ENCODE measurements around the gene CRTC1. TPM values are rescaled to one million over a fixed set of nuclear protein-coding genes. Genes with fewer than 3 reads are reported as not detected.

Gene CRTC1
- total RNA-seq, 1 donor from 2014 or later, result 0.79 TPM

DNA sequence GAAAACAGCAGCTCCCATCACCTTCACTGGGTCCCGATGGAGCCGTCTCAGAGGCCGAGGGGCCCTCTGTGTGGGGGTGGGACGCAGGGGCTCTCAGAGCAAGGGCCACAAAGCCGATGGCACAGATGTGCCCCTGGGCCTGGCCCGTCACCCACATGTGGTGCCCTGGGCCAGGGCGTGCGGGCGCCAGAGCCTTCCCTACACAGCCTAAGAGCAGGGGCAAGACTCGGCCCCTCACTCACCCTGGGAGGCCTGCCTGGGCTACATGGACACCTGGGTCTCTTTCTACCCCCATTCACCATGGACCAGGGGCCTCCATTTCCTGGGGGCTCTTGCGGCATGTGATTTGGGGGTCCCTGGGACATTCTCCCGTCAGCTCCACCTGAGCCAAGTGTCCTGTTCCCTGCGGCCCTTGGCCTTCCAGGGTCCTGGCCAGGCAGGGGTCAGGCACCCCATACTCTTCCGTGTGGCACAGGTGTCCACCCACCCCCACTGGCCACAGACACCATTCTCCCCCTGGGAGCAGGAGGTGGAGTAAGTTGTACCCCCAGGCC is 97.6 kb downstream of the CRTC1 start:
- no peak for DNase-seq (ENCODE audit: low read depth, low spot score)

DNA sequence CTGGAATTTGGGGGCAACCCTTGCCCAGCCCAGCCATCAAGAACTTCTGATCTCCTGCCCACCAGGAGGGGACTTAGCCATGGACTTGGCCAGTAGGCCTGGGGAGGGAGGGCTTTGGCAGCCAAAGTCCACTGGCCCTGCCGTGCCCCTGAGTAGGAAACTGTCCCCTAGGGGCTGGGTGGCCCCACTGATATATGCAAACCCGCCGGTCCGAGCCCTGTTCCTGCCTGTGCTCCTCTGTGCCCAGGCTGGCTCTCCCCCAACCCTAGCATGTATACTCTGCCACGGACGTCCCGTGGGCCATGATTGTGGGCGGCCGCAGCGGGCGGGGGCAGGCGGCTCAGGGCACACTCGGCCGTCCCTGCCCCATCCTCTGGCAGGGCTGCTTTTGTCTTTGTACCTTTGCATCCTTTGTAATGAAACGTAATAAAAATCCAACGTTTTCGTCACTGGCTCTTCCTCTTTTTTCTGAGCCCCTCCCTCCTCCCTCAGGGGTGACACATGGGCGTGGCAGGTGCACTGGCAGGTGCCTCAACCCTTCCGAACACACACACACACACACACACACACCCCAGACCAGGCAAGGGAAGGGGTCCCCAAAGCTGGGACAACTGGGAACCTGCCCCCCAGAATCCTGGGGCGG is 98.5 kb downstream of the CRTC1 start:
- DNase-seq (ENCODE audit: low read depth, low spot score), result no peak

DNA sequence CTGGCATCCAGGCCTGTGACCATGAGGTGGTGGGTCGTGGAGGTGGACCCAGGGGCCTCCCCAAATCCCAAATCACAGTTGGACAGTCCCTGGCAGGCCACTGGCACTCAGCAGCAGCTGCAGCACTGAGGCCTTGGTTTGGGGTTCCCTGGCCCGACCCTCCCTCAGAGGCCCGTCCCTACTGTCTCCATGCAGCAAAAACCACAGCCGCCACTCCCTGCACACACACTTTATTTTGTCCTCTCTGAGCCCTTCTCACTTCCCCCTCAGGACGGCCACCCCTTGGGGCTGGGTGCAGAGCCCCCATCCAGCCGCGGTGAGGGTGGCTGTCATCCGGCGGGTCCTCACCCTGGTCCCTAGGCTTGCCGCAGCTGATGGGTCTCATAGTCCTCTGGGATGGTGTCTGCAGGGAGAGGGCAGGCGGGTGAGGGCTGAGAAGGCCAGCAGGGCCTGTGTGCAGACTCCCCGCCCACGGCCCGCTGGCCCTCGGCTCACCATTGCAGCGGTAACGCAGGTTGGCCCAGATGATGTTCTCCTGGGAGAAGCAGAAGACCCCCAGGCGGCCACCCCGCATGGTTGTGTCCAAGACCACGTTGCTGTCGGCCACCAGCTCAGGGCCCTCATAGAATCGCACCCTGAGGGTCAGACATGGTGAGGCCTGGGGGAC is 99.2 kb downstream of the CRTC1 start:
- no peak for DNase-seq (ENCODE audit: low read depth, low spot score)

DNA sequence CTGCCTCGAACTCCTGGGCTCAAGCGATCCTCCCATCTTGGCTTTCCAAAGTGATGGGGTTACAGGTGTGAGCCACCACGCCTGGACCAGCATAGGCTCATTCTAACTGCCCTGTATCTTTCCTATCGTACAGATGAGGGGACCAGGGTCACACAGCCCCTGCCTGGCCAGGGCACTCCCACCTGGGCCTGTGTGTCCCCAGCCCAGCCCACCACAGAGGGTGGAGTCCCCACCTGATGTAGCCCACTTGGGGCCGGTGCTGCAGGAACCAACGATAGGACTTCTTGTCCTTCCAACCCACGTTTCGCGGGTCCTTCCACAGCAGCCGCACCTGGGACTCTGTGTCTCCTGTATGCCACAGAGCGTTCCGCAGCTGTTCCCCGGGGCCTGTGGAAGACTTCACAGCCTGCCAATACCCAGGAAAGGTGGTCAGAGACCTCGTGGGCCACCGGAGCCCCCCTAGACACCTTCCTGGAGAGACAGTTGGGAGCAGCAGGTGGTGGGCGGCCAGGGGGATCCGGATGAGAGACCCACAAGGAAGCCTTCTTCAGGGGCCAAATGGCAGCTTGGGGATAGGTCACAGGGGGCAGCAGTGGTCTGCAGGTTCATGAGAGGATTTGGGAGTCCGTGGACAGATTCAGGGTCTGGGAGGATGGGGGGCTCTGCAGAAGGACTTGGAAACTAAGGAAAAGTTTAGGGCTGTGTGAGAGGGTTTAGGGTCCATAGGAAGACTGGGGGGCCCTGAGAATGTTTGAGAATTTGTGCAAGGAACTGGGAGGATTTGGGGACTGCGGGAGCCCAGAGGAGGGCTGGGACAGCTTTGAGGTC is 100.7 kb downstream of the CRTC1 start:
- DNase-seq (ENCODE audit: low read depth, low spot score), result no peak

DNA sequence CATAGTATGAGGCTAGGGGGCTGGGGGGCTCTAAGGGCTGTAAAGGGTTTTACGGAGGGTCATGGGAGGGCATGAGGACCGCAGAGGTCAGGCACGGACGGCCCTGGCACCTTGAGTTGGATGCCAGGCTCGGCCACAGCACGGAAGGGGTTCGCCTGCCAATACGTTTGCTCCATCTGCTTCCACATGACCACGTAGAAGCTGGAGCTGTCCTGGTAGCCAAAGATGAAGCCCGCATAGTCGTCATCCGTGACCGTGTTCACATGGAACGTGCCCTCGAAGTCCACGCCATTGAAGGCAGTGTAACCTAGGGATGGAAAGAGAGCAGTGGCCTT is 101.3 kb downstream of the CRTC1 start:
- DNase-seq (ENCODE audit: low read depth, low spot score), result no peak

DNA sequence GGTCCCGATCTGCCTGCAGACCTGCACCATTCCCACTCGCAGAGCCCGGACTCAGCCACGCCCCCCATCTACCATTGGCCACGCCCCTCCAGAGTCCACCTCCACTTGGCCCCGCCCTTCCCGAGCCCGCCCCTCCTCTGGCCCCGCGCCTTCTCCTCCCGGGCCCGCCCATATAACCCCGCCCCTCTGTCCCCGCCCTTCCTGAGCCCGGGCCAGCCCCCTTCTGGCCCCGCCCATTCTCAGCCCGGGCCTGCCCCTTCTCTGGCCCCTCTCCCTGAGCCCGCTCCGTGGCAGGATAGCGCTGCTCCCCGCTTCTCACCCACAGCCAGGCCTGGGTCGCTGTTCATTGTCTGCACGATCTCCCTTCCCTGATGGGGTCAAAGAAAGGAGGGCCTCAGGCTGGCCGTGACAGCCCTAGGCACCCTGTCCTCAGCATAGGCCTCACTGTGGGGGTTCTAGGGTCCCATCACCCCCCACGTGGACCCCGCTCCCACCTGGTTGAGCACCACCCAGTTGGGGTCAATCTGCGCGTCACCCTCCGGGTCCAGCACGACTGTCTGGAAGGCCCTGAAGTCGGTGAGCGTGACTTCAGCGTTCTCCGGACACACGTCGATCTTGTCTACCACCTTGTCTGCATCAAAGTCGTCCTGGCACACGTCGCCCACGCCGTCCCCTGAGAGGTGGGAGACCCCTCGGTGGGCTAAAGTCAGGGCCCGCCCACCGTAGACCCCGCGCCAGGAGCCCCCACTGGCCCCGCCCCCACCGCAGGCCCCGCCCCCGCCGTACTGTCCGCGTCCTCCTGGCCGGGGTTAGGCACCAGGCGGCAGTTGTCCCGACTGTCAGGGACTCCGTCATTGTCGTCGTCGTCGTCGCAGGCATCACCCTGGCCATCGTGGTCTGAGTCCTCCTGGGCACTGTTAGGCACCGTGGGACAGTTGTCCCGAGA is 102.0 kb downstream of the CRTC1 start:
- no peak for DNase-seq (ENCODE audit: low read depth, low spot score)

DNA sequence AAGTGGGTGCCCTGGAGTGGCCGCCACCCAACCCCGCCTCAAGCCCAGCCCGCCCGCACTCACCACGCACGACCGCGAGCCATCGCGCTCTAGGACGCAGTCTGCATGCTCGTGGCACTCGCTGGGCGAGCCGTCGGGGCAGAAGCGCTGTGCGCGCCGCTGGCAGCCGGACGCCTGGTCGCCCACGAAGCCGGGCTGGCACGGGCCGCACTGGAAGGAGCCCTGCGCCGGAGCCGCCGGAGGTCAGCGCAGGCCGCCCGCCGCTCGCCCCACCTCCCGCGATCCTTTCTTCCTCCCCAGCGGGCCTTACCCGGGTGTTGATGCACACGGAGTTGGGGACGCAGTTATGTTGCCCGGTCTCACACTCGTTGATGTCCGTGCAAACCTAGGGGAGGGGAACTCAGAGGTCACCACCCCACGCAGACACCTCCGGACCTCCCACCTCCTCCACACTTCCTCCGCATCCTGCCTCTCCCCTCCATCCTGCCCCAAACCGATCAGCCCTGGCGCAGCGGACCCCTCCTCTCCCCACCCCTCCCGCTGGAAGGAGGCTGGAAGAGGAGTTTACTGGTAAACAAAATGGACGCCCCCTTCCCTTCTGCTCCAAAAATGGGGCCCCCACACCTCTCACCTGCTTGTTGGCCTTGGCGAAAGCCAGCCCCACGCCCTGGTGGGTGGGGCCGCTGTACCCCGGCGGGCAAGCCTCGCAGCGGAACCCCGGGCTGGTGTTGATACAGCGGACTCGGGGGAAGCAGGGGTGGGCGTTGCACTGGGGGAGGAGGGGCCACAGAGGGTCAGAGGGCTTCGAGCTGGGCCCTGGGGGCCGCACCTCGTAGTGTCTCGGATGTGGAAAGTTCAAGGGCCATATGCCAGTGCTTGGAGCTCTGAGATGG is 105.3 kb downstream of the CRTC1 start:
- DNase-seq (ENCODE audit: low read depth, low spot score), result no peak

DNA sequence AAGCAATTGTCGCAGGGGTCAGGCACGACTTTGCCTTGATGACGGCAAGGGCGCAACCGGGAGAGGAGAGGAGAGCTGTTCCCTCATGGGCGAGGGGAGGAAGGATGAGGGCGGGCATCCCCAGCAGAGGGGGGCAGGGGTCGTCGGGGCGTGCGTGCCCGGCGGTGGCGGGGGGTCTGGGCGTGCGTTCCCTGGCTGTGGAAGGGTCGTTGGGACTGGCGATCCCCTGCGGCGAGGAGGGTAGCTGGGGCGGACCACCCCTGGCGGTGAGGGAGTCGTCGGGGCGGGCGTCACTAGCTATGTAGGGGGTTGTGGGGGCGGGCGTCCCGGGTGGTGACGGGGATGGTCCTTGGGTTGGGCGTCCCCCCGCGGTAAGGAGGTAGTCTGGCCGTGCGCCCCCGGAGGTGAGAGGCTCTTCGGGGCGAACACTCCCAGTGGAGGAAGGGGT is 106.0 kb downstream of the CRTC1 start:
- DNase-seq (ENCODE audit: low read depth, low spot score), result no peak

DNA sequence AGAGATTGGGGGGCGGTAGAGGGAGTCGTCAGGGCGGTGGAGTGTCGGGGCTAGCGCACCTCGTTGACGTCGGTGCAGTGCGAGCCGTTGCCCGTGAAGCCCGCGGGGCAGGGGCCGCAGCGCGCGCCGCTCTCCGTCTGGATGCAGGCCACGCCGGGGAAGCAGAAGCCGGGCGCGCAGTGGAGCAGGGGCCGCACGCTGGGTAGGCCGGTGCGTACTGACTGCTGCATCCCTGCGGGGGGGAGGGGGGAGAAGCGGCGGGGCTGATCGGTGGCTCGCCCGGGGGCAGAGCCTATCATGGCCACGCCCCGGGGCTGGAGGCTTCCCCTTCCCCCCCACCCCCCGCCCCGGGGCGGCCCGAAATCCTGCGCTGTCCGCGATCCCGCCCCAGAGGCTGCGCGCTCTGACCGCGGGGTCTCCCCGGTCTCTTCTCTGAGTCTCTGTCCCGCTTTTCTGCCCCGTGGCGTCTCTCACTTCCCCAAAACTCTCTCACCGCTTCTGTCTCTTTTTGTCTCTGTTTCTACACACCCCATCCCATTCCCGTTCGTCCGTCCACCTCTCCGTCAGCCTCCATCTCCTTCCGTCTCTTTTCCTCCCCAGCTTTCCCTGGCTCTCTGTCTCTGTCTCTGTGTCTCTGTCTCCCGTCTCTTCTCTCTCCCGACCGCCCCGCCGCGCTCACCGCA is 106.5 kb downstream of the CRTC1 start:
- no peak for DNase-seq (ENCODE audit: low read depth, low spot score)

DNA sequence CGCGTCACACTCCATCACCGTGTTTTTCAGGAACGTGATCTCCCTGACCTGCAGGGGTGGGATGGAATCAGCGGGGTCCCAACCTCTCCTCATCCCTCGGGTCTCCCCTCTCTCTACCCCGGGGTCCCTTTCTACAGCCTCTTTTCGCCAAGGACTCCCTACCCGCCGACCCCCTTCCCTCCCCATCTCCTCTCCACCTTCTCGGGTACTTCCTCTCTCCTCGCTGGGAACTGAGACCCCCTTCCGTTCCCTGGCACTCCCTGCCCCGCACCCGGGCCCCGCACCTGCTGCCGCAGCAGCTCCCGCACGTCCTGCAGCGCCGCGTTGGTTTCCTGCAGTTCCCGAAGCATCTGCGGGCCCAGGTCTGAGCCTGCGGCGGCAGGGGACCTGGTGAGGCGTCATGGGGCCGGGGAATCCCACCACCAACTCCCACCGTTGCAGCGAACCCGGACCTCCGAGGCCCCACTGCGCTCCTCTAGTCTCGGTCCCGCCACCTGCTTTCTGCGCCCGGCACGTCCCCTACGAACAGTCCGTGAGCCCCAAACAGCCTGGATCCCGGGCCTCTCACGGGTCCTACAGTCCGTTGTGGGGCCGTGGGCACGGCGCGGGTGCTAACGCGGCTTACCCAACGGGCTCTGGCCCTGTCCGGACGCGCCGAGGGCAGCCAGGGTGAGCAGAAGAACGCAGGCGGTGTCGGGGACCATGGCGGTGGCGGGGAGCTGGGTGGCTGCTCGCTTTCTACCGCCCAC is 107.3 kb downstream of the CRTC1 start, which contains the start of gene COMP:
Gene COMP (minus strand): TSS at position 740 of the 749 bp plus-strand sequence. CDS start 36 bp downstream, at position 704.
- no peak for DNase-seq (ENCODE audit: low read depth, low spot score)

DNA sequence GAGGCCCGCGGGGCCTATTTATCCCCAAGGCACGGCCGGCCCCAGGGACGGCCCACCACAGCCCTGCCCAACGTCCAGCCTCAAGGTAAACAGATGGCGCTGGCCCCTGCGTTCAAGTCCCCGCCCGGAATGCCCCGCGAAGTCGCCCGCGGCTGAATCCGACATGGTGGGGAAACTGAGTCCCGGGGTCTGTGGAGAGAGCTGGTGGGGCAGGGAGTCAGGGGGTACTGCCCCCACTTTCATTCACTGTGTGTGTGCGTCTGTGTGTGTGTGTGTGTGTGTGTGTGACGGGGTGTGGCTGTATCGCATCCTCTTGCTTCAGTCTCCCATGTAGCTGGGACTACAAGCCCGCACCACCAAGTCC is 107.8 kb downstream of the CRTC1 start:
- DNase-seq (ENCODE audit: low read depth, low spot score), result no peak

DNA sequence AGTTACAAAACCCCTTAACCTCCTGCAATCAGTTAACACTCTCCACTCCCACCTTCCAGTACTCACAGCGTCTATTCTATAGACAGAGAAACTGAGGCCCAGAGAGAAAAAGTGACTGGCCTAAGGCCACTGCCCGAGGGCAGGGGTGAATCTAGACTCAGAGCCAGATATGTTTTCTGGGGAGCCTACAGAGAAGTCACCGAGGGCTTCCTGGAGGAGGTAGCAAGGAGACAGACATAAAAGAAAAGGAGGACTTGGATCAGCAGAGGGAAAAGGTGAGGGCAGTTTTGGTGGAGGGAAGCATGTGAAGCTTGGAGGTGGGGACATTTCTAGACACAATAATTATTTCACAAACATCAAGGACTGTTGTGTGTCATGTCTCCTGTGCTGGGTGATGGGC is 109.2 kb downstream of the CRTC1 start:
- no peak for DNase-seq (ENCODE audit: low read depth, low spot score)

DNA sequence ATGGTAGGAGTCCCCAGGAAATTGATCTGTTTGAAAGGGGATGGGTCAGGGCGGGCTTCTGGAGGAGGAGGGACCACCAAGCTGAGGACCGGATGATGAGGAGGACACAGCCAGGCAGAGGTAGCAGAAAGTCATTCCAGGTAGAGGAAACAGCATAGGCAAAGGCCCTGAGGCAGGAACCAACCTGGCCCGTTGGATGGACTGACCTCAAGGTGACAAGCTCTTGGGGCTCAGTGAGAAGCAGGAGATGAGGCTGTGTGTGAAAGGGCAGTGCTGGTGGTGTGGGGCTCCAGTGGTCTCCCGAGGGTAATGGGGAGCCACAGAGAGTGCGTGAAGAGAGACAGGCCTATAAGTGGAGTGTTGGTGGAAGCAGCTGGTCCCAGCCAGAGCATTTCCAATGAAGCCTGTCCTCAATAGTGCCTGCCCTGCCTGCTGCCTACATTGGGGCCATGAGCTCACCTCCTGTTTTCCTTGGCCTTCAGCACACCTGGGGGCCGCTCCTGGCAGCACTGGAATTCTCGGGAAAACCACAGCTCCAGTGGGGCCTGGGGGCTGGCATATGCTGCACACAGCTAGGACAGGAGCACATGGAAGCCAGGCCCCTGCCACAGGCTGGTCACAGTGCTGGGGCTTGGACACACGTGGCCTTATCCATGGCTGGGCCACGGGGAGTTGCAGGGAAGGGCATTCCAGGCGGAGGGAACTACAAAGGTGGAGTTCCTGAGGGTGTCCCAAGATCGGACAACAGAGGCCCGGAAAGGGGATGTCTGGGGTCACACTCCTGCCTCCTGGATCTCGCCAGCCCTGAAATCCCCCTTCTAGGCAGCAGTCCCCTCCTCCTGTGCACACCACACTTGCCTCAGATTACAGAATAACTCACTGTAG is 109.9 kb downstream of the CRTC1 start:
- DNase-seq (ENCODE audit: low read depth, low spot score), result no peak

DNA sequence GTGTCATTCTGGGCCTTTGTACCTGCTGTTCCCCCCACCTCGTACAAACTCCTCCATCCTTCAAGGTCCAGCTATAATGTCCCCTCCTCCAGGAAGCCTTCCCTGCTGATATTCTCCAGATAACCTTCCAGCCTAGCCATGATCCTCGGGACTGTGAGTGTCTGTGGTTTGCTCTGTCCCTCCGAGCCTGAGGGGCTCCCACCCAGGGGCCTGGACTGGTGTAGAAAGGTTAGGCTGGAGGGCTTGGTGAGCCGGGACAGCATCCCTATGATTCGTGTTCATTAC is 110.5 kb downstream of the CRTC1 start:
- DNase-seq (ENCODE audit: low read depth, low spot score), result no peak

DNA sequence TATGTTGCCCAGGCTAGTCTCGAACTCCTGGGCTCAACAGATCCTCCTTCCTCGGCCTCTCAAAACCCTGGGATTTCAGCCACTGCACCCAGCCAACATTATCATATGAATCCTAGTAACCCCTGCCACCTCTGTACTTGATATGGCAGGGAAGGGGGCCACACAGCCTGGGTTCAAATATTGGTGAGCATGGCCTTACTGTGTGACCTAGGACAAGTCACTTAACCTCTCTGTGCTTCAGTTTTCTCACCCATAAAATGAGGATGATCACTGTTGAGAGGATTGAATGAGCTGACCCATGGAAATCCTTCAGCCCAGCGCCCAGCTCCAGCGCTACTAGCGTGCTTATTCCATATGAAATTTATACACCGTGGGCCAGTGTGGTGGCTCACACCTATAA is 111.2 kb downstream of the CRTC1 start:
- DNase-seq (ENCODE audit: low read depth, low spot score), result no peak

DNA sequence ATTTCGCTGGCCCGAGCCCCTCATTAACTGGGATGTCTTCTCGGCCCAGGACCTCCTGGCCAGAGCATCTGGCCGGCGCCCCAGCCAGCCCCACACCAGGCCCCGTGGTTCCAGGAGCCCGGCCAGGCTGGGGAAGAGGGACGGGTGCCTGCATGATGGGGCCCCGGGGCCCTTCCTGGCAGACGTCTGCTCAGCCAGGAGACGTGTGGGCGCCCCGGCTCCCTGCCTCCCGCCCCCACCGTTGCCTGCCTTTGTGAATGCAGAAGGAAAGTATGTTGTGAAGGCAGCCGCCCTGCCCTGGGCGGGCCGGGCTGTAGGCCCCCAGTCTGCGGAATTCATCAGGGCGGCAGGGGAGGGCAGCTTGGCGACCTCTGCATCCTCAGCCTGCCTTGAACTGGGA is 112.1 kb downstream of the CRTC1 start:
- no peak for DNase-seq (ENCODE audit: low read depth, low spot score)

DNA sequence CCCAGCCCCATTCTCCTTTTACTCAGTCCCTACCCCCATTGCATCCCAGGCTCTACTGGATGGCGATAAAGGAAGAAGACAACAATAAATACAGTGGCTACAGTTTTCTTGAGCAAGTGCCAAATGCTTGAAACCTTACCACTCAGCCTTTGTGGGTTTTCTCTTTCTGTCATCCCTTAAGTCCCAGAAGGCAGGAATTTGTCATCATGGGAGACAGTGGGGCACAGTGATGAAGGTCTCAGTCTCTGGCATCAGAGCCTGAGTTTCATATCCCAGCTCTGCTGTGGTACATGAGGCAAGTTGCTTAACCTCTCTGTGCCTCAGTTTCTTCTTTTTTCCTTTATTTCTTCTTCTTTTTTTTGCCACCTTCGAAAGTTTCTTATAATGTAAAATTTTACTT is 112.8 kb downstream of the CRTC1 start:
- no peak for DNase-seq (ENCODE audit: low read depth, low spot score)
